ENCODE data around the gene SPECC1. TPM values are rescaled to one million over a fixed set of nuclear protein-coding genes. Genes with fewer than 3 reads are reported as not detected.
"Not testable (repeated sequence)": the region's sequence is repeated elsewhere in the genome, so short reads cannot be mapped to it uniquely, and the experiment has no call there.

The SPECC1 gene
- total RNA-seq, result 10 to 100 TPM; 34.9 to 96.1 (median 50.3) TPM
- polyA plus RNA-seq, result 10 to 100 TPM; 19.2 to 33.0 (median 32.8) TPM
- long read RNA-seq, donor 1, full-length matches to known transcripts, result 1 of 8 reads
- long read RNA-seq, donor 1, partial matches to known transcripts, result 0 of 8 reads
- long read RNA-seq, donor 1, other reads (novel, unspliced or antisense), result 7 of 8 reads
- long read RNA-seq, donor 2, full-length matches to known transcripts, result 3 of 10 reads
- long read RNA-seq, donor 2, partial matches to known transcripts, result 7 of 10 reads
- long read RNA-seq, donor 2, other reads (novel, unspliced or antisense), result 0 of 10 reads
- long read RNA-seq, donor 3, partial matches to known transcripts, result 0 of 4 reads
- long read RNA-seq, donor 3, other reads (novel, unspliced or antisense), result 0 of 4 reads
- long read RNA-seq, donor 4, partial matches to known transcripts, result 8 of 28 reads
- long read RNA-seq, donor 4, other reads (novel, unspliced or antisense), result 19 of 28 reads
- long read RNA-seq, donor 5, full-length matches to known transcripts, result 18 of 47 reads
- long read RNA-seq, donor 5, partial matches to known transcripts, result 2 of 47 reads
- long read RNA-seq, donor 5, other reads (novel, unspliced or antisense), result 27 of 47 reads
- long read RNA-seq, donor 6, partial matches to known transcripts, result 3 of 9 reads
- long read RNA-seq, donor 6, other reads (novel, unspliced or antisense), result 4 of 9 reads
- long read RNA-seq, donor 7, partial matches to known transcripts, result 8 of 8 reads
- long read RNA-seq, donor 7, other reads (novel, unspliced or antisense), result 0 of 8 reads
- long read RNA-seq, donor 8, full-length matches to known transcripts, result 2 of 2 reads
- long read RNA-seq, donor 8, partial matches to known transcripts, result 0 of 2 reads
- long read RNA-seq, donor 8, other reads (novel, unspliced or antisense), result 0 of 2 reads
- long read RNA-seq, donor 9, partial matches to known transcripts, result 5 of 9 reads
- long read RNA-seq, donor 9, other reads (novel, unspliced or antisense), result 0 of 9 reads
- long read RNA-seq, donor 10, full-length matches to known transcripts, result 3 of 3 reads
- long read RNA-seq, donor 10, partial matches to known transcripts, result 0 of 3 reads
- long read RNA-seq, donor 10, other reads (novel, unspliced or antisense), result 0 of 3 reads

- Histone ChIP-seq H3K9me3 (replicated peaks in 1 of 3) (no peaks in the 10 kb centered on the region), H3K4me3 (peak within 1 kb of the TSS in 3 of 4 donors; percentile 5 to 61 (median 35)), H3K36me3 (replicated peaks in 1 of 2) (no peaks in the 10 kb centered on the region), H3K27me3 (peaks cover 16% of the 10 kb centered on the region), H3K27ac (peak within 1 kb of the TSS in 4 of 5 donors; percentile 26 to 60 (median 27)), H3K4me1 (replicated peaks in 1 of 2) (peaks cover 4 to 8% of the 10 kb centered on the region in 2 donors)
- intact Hi-C loops (cut with DNase I), result no loop called here
- no peak for TF ChIP-seq POLR2A (IDR thresholded peaks at IDR 0.05)
- TF ChIP-seq CTCF (IDR thresholded peaks at IDR 0.05), result peak in 3 of 6 experiments; percentile 92 to 98 (median 97)
- WGBS, 4 donors, result 1 to 2% (median 1%) methylated on average over 18 to 96 of the region's 96 CpGs
- peak in 6 of 7 donors; percentile 34 to 91 (median 79) for DNase-seq
Measured at GRCh38 chr17:20009302-20010098, at the start of gene SPECC1. Gene SPECC1, plus strand, starts transcription at chr17:20009359. Its CDS starts 87,293 bp downstream, at chr17:20096652.

- WGBS, 4 donors, result 75 to 94% (median 87%) methylated on average over 2 of the region's 2 CpGs
- peaks cover 4 to 16% of the 10 kb centered on the region in 2 donors for H3K4me1 ChIP-seq (replicated peaks in 1 of 2)
- H3K4me3 ChIP-seq; H3K9me3 ChIP-seq (replicated peaks in 1 of 3); H3K27ac ChIP-seq; DNase-seq; H3K27me3 ChIP-seq; intact Hi-C loops (cut with DNase I): not testable (repeated sequence)
- peaks cover 0 to 25% of the 10 kb centered on the region in 2 donors for H3K36me3 ChIP-seq (replicated peaks in 1 of 2)
Measured at GRCh38 chr17:19962954-19963353, 46.2 kb upstream of the SPECC1 start.

GRCh38 chr17:19973156-19973555 lies 36.0 kb upstream of the SPECC1 start:
- TF ChIP-seq POLR2A (IDR thresholded peaks at IDR 0.05) (no peak), CTCF (IDR thresholded peaks at IDR 0.05) (no peak)
- H3K27ac ChIP-seq, result no peak overlapping the region
- DNase-seq, result no peak
- H3K27me3 ChIP-seq, result no peaks in the 10 kb centered on the region
- H3K4me3 ChIP-seq, result no peak overlapping the region
- H3K9me3 ChIP-seq (replicated peaks in 1 of 3), result no peaks in the 10 kb centered on the region
- WGBS, 4 donors, result 82 to 93% (median 84%) methylated on average over 2 of the region's 2 CpGs
- H3K4me1 ChIP-seq (replicated peaks in 1 of 2), result peaks cover 20% of the 10 kb centered on the region in 2 donors
- intact Hi-C loops (cut with DNase I), result no loop called here
- peaks cover 0 to 10% of the 10 kb centered on the region in 2 donors for H3K36me3 ChIP-seq (replicated peaks in 1 of 2)

GRCh38 chr17:19975601-19976000 lies 33.6 kb upstream of the SPECC1 start:
- intact Hi-C loops (cut with DNase I), result no loop called here
- H3K9me3 ChIP-seq (replicated peaks in 1 of 3), result no peaks in the 10 kb centered on the region
- H3K27me3 ChIP-seq, result no peaks in the 10 kb centered on the region
- TF ChIP-seq POLR2A (IDR thresholded peaks at IDR 0.05), result no peak
- no peak for TF ChIP-seq CTCF (IDR thresholded peaks at IDR 0.05)
- peak overlapping the region in 1 of 4 donors; percentile 5 for H3K4me3 ChIP-seq
- H3K4me1 ChIP-seq (replicated peaks in 1 of 2), result peaks cover 30 to 33% of the 10 kb centered on the region in 2 donors
- H3K27ac ChIP-seq, result no peak overlapping the region
- DNase-seq, result no peak
- WGBS, 4 donors, result 72 to 82% (median 79%) methylated on average over 3 of the region's 3 CpGs
- H3K36me3 ChIP-seq (replicated peaks in 1 of 2), result no peaks in the 10 kb centered on the region

Measured in adrenal gland (tissue), 19 donors.